HuH-7 (cell line): ENCODE data around the gene IFITM10.
"Not testable (repeated sequence)": the region's sequence is repeated elsewhere in the genome, so short reads cannot be mapped to it uniquely, and the experiment has no call there.

Source experiments
- DNase-seq: peaks from one replicate; pipeline ENCODE4 v3.0.0; 2011; ENCODE audit warnings: low spot score

Gene IFITM10

GRCh38 chr11:1778141-1778911 is 27.9 kb upstream of the IFITM10 start:
- no peak for DNase-seq

- no peak for DNase-seq
These were observed 27.3 kb upstream of the IFITM10 start for GRCh38 chr11:1777737-1778136.

DNA sequence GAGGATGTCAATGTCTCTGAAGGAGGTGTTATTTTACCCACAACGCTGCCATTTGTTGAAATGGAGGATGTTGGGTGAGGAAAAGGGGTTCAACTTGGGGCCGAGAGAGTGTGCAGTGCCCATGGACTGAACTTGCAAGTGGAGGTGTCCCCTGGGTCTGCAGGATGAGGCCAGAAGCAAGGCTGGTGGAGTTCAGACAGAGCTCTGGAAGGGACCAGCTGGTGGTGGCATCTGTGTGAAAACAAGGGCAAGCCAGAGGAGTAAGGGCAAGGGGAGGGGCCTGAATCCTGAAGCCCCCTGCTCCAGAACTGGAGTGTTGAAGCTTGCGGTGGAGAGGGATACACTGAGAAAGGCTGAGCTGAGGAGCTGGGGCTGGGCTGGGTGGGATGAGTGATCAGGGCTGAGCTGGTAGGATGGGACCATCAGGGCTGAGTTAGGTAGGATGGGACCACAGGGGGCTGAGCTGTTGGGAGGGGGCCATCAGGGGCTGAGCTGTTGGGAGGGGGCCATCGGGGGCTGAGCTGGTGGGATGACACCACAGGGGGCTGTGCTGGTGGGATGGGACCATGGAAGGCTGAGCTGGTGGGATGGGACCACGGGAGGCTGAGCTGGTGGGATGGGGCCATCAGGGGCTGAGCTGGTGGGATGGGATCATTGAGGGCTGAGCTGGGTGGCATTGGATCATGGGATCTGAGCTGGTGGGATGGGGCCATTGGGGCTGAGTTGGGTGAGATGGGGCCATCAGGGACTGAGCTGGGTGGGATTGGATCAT is 26.7 kb upstream of the IFITM10 start:
- no peak for DNase-seq

DNA sequence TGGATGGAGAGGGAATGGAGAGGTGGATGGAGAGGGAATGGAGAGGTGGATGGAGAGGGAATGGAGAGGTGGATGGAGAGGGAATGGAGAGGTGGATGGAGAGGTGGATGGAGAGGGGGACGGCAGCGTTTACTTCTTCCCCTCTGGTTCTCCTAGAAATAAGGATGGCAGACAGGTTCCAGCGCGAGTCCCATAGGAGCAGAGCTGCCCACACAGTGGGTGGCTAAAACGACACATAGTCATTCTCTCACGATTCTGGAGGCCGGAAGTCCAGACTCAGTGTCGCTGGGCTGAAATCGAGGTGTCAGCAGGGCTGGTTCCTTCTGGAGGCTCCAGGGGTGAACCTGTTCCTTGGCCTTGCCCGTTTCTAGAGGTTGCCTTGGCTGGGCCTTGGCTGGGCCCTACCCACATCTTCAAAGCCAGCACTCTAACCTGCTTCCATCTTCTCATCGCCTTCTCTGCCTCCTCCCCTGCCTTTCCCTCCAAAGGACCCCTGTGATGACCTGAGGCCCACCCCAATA is 26.0 kb upstream of the IFITM10 start:
- no peak for DNase-seq

GRCh38 chr11:1774886-1775285 is 24.5 kb upstream of the IFITM10 start:
- DNase-seq = no peak

DNA sequence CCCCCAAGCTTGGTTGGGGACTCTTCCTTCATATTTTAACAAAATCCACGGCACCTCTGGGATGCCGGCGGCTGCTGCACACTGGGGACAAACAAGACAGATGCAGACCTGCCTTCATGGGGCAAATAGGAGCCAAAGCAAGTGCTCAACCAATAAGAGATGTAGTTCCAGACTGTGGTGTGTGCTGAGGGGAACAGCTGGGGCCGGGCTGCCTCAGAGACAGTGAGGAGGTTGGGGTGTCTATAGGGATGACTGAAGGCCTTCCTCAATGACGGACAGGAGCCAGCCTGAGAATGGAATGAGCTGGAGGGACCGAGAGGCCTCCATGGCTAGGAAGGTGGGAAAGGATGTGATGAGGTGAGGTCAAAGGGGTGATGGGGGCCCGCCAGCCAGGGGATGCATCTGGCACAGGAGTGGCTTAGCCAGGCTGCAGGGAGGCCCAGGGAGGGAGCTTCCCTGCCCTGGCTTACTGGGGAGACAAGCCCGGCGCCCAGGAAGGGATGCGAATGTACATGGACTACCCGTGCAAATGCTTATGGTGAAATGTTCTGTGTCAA is 23.7 kb upstream of the IFITM10 start:
- DNase-seq = no peak

GRCh38 chr11:1773131-1773993 is 23.0 kb upstream of the IFITM10 start:
- no peak for DNase-seq

DNA sequence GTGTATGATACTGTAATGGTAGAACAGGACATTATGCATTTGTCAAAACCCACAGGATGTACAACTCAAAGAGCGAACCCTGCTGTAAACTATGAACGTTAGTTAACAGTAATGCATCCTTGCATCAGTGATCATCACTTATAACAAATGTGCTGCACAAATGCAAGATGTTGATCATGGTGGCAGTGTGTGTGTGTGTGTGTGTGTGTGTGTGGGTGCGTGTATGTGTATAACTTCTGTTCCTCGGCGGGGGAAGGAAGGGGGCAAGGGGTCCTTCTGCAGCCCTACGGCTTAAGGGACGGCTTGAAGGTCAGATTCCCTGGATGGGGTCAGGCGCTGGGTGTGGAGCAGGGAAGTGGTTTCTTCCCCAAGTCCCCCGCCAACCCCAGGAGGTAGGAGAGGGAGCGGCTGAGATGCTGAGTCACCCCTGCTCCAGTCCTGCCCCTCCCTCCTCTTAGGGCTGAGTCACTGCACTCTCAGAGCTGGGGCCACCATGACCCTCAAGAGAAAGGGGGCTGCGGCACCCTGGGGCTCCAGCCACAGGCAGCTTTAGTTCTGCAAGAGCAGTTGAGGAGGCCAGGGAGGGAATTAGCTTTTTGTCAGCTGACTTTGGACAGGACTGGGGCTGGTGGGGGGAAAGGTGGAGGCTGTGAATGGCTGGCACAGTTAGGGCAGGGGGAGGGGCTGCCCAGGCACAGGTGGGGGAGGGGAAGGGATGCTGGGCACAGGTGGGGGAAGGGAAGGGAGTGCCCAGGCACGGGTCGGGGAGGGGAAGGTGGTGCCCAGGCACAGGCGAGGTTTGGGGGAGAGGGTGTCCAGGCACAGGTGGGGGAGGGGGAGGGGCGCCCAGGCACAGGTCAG is 22.1 kb upstream of the IFITM10 start:
- no peak for DNase-seq

- no peak for DNase-seq
These were observed 21.3 kb upstream of the IFITM10 start for GRCh38 chr11:1771700-1772099.

- no peak for DNase-seq
These were observed 20.9 kb upstream of the IFITM10 start for GRCh38 chr11:1771273-1771672.

- no peak for DNase-seq
These were observed 20.1 kb upstream of the IFITM10 start for GRCh38 chr11:1770528-1770927.

DNA sequence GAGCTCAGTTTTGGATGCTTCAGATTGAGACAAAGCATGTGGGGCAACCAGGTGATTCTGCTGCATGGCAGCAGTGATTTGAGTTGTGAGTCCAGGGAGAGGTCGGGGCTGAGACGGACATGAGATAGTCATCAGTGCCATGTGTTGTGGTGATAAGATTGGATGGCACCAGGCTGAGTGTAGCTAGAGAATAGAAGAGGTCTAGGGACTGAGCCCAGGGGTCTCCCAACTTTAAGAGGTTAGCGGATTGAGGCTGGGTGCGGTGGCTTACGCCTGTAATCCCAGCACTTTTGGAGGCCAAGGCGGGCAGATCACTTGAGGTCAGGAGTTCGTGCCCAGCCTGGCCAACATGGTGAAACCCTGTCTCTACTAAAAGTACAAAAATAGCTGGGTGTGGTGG is 19.7 kb upstream of the IFITM10 start:
- DNase-seq = no peak

DNA sequence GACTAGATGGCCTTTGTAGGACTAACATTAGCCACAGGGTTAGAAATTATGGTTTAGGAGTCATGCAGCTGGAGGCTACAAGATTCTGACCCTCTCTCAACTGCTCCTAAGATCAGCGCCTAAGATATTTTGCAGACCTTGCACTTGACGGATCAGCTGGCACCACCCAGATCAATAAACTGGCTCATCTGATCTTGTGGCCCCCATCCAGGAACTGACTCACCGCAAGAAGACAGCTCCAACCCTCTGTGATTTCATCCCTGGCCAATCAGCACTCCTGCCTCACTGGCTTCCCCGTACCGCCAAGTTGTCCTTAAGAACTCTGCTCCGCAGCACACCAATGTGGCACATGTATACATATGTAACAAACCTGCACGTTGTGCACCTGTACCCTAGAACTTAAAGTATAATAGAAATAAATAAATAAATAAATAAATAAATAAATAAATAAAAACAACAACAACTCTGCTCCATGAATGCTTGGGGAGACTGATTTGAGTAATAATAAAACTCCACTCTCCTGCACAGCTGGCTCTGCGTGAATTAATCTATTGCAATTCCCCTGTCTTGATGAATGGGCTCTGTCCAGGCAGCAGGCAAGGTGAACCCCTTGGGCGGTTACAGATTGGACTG is 19.0 kb upstream of the IFITM10 start:
- not testable (repeated sequence) for DNase-seq

DNA sequence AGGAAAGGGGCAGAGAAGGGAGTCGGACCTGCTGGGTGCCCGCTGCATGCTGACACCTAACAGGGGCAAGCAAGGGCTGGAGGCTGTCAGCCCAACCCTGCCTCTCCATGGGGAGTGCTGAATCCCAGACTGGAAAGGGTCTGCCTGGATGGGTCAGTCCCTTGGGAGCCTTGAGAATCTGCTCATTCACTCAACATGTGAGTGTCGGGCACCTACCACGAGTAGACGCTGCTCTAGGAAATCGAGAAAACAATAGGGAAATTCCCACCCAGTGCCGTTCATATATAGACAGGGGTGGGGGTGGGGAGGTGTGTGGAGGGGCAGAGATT is 17.7 kb upstream of the IFITM10 start:
- DNase-seq = no peak

GRCh38 chr11:1767399-1768140 is 17.2 kb upstream of the IFITM10 start:
- no peak for DNase-seq

- no peak for DNase-seq
These were observed 16.5 kb upstream of the IFITM10 start for GRCh38 chr11:1766719-1767398.

DNA sequence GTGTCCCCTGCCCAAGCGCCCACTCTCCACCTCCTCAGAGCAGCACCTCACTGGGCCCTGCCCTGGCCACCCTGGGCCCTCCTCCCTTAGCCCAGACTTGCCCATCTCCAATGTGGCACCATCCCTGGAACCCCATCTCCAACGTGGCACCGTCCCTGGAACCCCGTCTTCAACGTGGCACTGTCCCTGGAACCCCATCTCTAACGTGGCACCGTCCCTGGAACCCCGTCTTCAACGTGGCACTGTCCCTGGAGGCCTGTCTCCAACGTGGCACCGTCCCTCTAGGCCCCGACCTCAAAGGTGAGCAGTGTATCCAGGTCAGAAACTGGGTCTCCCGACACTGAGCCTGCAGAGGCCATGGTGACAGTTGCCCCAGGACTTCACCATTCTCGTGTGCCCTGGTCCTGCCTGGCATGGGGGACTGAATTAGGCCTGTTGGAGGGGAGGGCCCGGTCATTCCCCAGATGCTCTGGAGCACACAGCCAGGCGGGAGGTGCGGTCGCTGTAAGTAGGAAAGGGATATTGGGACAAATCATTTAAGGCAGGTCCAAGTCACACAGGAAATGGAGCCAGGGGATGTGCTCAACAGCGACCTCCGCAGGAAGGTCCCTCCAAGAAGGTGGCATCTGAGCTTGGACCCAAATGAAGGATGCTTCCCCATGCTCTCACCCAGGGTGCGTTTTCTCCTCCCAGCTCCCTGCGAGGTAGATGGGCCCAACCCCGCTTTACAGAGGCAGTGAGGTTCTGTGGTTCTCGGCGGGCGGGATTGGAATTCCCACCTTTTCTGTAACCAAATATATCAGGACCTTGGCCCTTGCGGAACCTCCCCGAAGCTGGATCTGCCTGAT is 15.7 kb upstream of the IFITM10 start:
- no peak for DNase-seq
